OCI-LY1 (cell line): Measurements from ENCODE around the gene ATXN1L.

ENCODE experiments used
- H2AFZ ChIP-seq: fragments of 200-600 bp; sonication (generic), shearing (Covaris generic); 2 replicates; pipeline ENCODE4 v1.6.0; 2014; ENCODE audit warnings: antibody characterized with exemption, mild to moderate bottlenecking, low read length
- H3F3A ChIP-seq: fragments of 200-600 bp; sonication (generic), shearing (Covaris generic); 2 replicates; pipeline ENCODE4 v1.6.0; 2014; ENCODE audit warnings: mild to moderate bottlenecking, antibody characterized with exemption, low read length, moderate library complexity; ENCODE audit not compliant: insufficient read depth
- H3K27ac ChIP-seq: fragments of 200-600 bp; sonication (generic); 2 replicates; pipeline ENCODE4 v1.5.1; 2014; ENCODE audit warnings: low read length, mixed run types, mild to moderate bottlenecking, low read depth; ENCODE audit not compliant: poor library complexity, severe bottlenecking
- H3K27me3 ChIP-seq: fragments of 200-600 bp; sonication (generic); 2 replicates; pipeline ENCODE4 v1.6.0; 2014; ENCODE audit warnings: antibody characterized with exemption, mild to moderate bottlenecking, low read length, moderate library complexity; ENCODE audit not compliant: insufficient read depth
- H3K36me3 ChIP-seq: fragments of 200-600 bp; sonication (generic); 2 replicates; pipeline ENCODE4 v1.6.1; 2014; ENCODE audit warnings: mild to moderate bottlenecking, antibody characterized with exemption, low read length, moderate library complexity, mixed read lengths; ENCODE audit not compliant: insufficient read depth
- H3K4me1 ChIP-seq: fragments of 200-600 bp; sonication (generic); 2 replicates; pipeline ENCODE4 v1.5.1; 2014; ENCODE audit warnings: mild to moderate bottlenecking, low read length, moderate library complexity; ENCODE audit not compliant: insufficient read depth, severe bottlenecking
- H3K4me2 ChIP-seq: fragments of 200-600 bp; sonication (generic), shearing (Covaris generic); 2 replicates; pipeline ENCODE4 v1.6.1; 2014; ENCODE audit warnings: low read length
- H3K4me3 ChIP-seq: fragments of 200-600 bp; sonication (generic); 2 replicates; pipeline ENCODE4 v1.5.1; 2014; ENCODE audit warnings: low read length, low read depth, mild to moderate bottlenecking, mixed read lengths; ENCODE audit not compliant: poor library complexity, severe bottlenecking
- H3K79me2 ChIP-seq: fragments of 200-600 bp; shearing (Covaris generic); 2 replicates; pipeline ENCODE4 v1.6.1; 2016; ENCODE audit warnings: mixed run types, low read length, mixed read lengths; ENCODE audit not compliant: insufficient read depth
- H3K9ac ChIP-seq: fragments of 200-600 bp; sonication (generic), shearing (Covaris generic); 2 replicates; pipeline ENCODE4 v1.6.1; 2014; ENCODE audit warnings: mild to moderate bottlenecking, low read length, mixed read lengths
- H3K9me2 ChIP-seq: fragments of 200-600 bp; sonication (generic), shearing (Covaris generic); 2 replicates; pipeline ENCODE4 v1.6.1; 2014; ENCODE audit warnings: low read depth, mild to moderate bottlenecking, low read length, mixed read lengths
- H3K9me3 ChIP-seq: fragments of 200-600 bp; shearing (Covaris generic); 2 replicates; pipeline ENCODE4 v1.6.1; 2014; ENCODE audit warnings: low read length, mixed read lengths
- H4K20me1 ChIP-seq: fragments of 200-600 bp; sonication (generic), shearing (Covaris generic); 2 replicates; pipeline ENCODE4 v1.6.0; 2016; ENCODE audit warnings: mild to moderate bottlenecking, low read length; ENCODE audit not compliant: insufficient read depth
- EZH2 ChIP-seq: fragments of 200-600 bp; sonication (generic), shearing (Covaris generic); IDR thresholded peaks from 2 replicates; pipeline ENCODE4 v1.8.0; 2017; ENCODE audit warnings: borderline replicate concordance, mixed run types, mild to moderate bottlenecking, antibody characterized with exemption, low read length, moderate library complexity, mixed read lengths
- TF ChIP-seq, protein P1 (sequence below): fragments of 200-600 bp; sonication (generic), shearing (Covaris generic); IDR thresholded peaks from 2 replicates; pipeline ENCODE4 v1.5.1; 2017; ENCODE audit warnings: mild to moderate bottlenecking, antibody characterized with exemption, low read length, moderate library complexity, mixed read lengths

Gene ATXN1L

DNA sequence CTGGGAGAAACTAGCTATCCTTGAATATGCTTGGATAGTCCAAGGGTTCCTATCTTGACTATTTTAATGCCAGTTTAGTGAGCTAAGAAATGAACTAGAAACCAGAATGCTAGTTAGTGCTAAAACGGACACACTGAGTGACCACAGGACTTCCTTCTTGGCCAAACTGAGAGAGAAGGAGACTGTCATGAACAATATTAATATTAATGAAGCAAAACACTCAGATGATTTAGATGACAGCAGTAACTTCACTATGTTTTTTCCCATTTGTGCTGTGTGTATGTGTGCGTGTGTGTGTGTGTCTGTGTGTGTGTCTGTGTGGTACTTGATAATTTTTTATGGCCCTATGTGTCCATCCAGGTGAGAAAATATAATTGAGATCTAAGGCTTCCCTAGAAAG, 2.2 kb upstream of the ATXN1L start:
- Histone ChIP-seq H3K27ac (no peak overlapping the region), H3K4me1 (peaks cover 30% of the 10 kb centered on the region), H3K4me2 (no peak overlapping the region), H3K9me2 (no peaks in the 10 kb centered on the region), H3K27me3 (no peaks in the 10 kb centered on the region), H3K36me3 (peaks cover 9% of the 10 kb centered on the region; the same call in 1 of the 2 replicates), H3F3A (no peaks in the 10 kb centered on the region), H3K79me2 (peaks cover 18% of the 10 kb centered on the region), H3K9me3 (no peaks in the 10 kb centered on the region), H3K4me3 (no peak overlapping the region), H4K20me1 (no peaks in the 10 kb centered on the region), H3K9ac (no peak overlapping the region), H2AFZ (no peak overlapping the region)
- TF ChIP-seq, protein P1, sequence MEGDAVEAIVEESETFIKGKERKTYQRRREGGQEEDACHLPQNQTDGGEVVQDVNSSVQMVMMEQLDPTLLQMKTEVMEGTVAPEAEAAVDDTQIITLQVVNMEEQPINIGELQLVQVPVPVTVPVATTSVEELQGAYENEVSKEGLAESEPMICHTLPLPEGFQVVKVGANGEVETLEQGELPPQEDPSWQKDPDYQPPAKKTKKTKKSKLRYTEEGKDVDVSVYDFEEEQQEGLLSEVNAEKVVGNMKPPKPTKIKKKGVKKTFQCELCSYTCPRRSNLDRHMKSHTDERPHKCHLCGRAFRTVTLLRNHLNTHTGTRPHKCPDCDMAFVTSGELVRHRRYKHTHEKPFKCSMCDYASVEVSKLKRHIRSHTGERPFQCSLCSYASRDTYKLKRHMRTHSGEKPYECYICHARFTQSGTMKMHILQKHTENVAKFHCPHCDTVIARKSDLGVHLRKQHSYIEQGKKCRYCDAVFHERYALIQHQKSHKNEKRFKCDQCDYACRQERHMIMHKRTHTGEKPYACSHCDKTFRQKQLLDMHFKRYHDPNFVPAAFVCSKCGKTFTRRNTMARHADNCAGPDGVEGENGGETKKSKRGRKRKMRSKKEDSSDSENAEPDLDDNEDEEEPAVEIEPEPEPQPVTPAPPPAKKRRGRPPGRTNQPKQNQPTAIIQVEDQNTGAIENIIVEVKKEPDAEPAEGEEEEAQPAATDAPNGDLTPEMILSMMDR, result no peak
- no peak for TF ChIP-seq EZH2

DNA sequence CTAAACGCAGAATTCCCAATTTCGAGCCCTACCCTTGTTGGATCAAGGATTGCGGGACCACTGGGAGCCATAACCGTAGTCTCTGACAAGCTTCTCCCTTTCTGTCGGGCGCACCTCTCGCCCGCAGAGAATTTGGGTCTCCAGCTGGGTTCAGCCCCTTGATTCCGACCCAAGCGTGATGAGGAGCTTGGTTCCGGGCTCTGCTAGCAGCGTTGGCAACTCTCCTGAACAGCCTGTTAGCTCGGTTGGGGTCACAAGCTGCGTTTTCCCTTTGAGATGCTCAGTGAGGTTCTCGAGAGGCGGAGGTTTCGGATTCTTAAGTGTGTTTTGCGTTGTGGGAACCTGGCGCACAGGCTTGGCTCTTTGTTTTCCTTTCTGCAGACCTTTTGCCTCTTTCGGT, 655 bp downstream of the ATXN1L start:
- H3K4me2 ChIP-seq, result peak overlapping the region; percentile 98
- H3K36me3 ChIP-seq, result peaks cover 37% of the 10 kb centered on the region
- H3K27me3 ChIP-seq, result no peaks in the 10 kb centered on the region
- H3F3A ChIP-seq, result no peaks in the 10 kb centered on the region
- no peaks in the 10 kb centered on the region for H4K20me1 ChIP-seq
- H3K9me3 ChIP-seq, result no peaks in the 10 kb centered on the region
- peaks cover 18% of the 10 kb centered on the region for H3K79me2 ChIP-seq
- H3K4me3 ChIP-seq, result peak overlapping the region; percentile 91
- H3K27ac ChIP-seq, result no peak overlapping the region
- TF ChIP-seq EZH2, result no peak
- TF ChIP-seq, protein P1, result no peak
- no peak overlapping the region for H2AFZ ChIP-seq
- H3K9ac ChIP-seq, result peak overlapping the region; percentile 79
- H3K9me2 ChIP-seq, result no peaks in the 10 kb centered on the region
- peaks cover 30% of the 10 kb centered on the region for H3K4me1 ChIP-seq

DNA sequence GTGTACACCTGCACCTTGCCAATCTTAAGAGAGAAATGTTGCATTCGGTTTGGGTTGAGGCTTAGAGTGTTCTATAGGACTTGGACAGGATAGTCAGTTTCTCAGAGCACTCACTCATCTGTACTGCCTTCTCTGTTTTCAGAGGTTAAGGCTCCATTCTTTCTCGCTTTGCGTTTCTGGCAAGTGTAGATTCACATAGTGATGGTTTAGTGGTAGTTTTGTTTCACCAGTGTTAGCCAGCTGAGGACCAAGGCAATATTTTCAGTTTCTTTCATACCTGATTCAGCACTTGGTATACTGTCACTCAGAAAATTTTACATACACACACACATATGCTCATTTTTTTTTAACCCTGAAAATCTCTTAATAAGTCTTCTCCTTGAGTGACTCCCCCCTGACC, 1.3 kb downstream of the ATXN1L start:
- Histone ChIP-seq H3K9me2 (no peaks in the 10 kb centered on the region), H3K36me3 (peaks cover 43% of the 10 kb centered on the region), H3K9ac (peak overlapping the region; percentile 79; the same call in 1 of the 2 replicates), H2AFZ (no peak overlapping the region), H3K4me2 (peak overlapping the region; percentile 98), H4K20me1 (no peaks in the 10 kb centered on the region), H3K27me3 (no peaks in the 10 kb centered on the region), H3K27ac (no peak overlapping the region), H3F3A (no peaks in the 10 kb centered on the region), H3K4me3 (peak overlapping the region; percentile 91), H3K79me2 (peaks cover 18% of the 10 kb centered on the region), H3K9me3 (no peaks in the 10 kb centered on the region), H3K4me1 (peaks cover 27% of the 10 kb centered on the region)
- TF ChIP-seq, protein P1, result no peak
- no peak for TF ChIP-seq EZH2
